GM18507 (cell line): ENCODE results near the gene C1R.
"Not testable (repeated sequence)": the region's sequence is repeated elsewhere in the genome, so short reads cannot be mapped to it uniquely, and the experiment has no call there.

Source experiments
- DNase-seq: peaks from one replicate; pipeline ENCODE4 v3.0.0; 2011; ENCODE audit warnings: low read depth; ENCODE audit not compliant: insufficient read length; ENCODE audit errors: extremely low spot score
- FAIRE-seq: peaks from 2 replicates; lab custom pipeline; 2011; peaks lifted over from hg19 to GRCh38; lab: Jason Lieb, UNC

C1R gene

GRCh38 chr12:7122811-7123769 lies 30.8 kb upstream of the C1R start:
- DNase-seq (no peak), FAIRE-seq (no peak)

GRCh38 chr12:7121324-7121723 lies 29.1 kb upstream of the C1R start:
- FAIRE-seq, result no peak

GRCh38 chr12:7120166-7120565 lies 27.9 kb upstream of the C1R start:
- DNase-seq, result no peak
- FAIRE-seq, result no peak

More at GRCh38 chr12:7121324-7121723, 29.1 kb upstream of the C1R start:
- DNase-seq, result no peak

GRCh38 chr12:7118881-7119280 lies 26.6 kb upstream of the C1R start:
- FAIRE-seq (no peak), DNase-seq (no peak)

GRCh38 chr12:7117670-7118069 lies 25.4 kb upstream of the C1R start:
- FAIRE-seq (no peak), DNase-seq (no peak)

GRCh38 chr12:7116916-7117315 lies 24.7 kb upstream of the C1R start:
- DNase-seq (no peak), FAIRE-seq (no peak)

GRCh38 chr12:7116196-7116595 lies 24.0 kb upstream of the C1R start:
- no peak for FAIRE-seq
- DNase-seq, result no peak

- no peak for FAIRE-seq
- DNase-seq, result no peak
Measured at GRCh38 chr12:7114851-7115250, 22.6 kb upstream of the C1R start.

GRCh38 chr12:7114008-7114407 lies 21.8 kb upstream of the C1R start:
- FAIRE-seq (no peak), DNase-seq (no peak)

- FAIRE-seq (peak; percentile 75), DNase-seq (no peak)
Measured at GRCh38 chr12:7113389-7113871, 21.2 kb upstream of the C1R start.

- FAIRE-seq (no peak), DNase-seq (no peak)
Measured at GRCh38 chr12:7112041-7112440, 19.8 kb upstream of the C1R start.

- FAIRE-seq (no peak), DNase-seq (no peak)
Measured at GRCh38 chr12:7110661-7111060, 18.4 kb upstream of the C1R start.

- FAIRE-seq, result no peak
- no peak for DNase-seq
Measured at GRCh38 chr12:7109572-7109920, 17.3 kb upstream of the C1R start.

GRCh38 chr12:7108796-7109571 lies 16.7 kb upstream of the C1R start, which contains the start of gene C1RL:
Gene C1RL (minus strand): TSS chr12:7109214. CDS start chr12:7109180, 34 bp downstream.
- FAIRE-seq, result peak; percentile 94
- peak; percentile 54 for DNase-seq

GRCh38 chr12:7108003-7108795 lies 16.0 kb upstream of the C1R start:
- FAIRE-seq, result peak; percentile 98
- peak; percentile 81 for DNase-seq

GRCh38 chr12:7107636-7108002 lies 15.4 kb upstream of the C1R start:
- no peak for DNase-seq
- peak; percentile 66 for FAIRE-seq

- not testable (repeated sequence) for FAIRE-seq, DNase-seq
Measured at GRCh38 chr12:7107181-7107580, 14.9 kb upstream of the C1R start.

- FAIRE-seq, result no peak
- no peak for DNase-seq
Measured at GRCh38 chr12:7106082-7106481, 13.8 kb upstream of the C1R start.

- DNase-seq, result no peak
- FAIRE-seq, result no peak
Measured at GRCh38 chr12:7103837-7104584, 11.8 kb upstream of the C1R start.
